Measurements from ENCODE around the gene TWIST2. TPM values are rescaled to one million over a fixed set of nuclear protein-coding genes. Genes with fewer than 3 reads are reported as not detected.

The TWIST2 gene
- total RNA-seq, 1 donor from 2014 or later: 8.4 TPM

DNA sequence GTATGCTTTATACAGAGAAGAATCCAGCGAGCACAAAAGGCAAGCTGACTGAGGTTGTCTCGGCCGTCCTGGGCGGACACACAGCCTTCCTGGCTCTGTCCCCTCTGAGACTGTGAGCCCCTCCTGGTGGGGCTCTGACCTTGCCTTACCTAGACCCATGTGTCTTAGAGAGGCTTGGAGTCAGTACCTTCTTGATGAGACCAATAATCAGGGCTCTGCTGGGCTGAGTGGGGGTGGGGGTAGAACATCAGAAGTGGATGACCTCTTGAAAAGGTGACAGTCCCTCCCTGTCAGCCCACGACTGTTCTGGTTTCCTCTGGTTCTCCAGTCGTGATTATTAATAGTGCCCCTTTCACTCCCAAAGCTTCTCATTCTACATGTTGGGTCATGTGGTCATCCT, 31.2 kb downstream of the TWIST2 start:
- Histone ChIP-seq H3K27ac (no peak overlapping the region), H3K4me3 (no peak overlapping the region), H3K36me3 (no peaks in the 10 kb centered on the region), H3K27me3 (ENCODE audit: low read depth) (no peaks in the 10 kb centered on the region), H3K9me3 (no peaks in the 10 kb centered on the region), H3K4me1 (no peaks in the 10 kb centered on the region)
- DNase-seq (no peak), ATAC-seq (no peak)
- intact Hi-C loops (cut with DNase I): no loop called here
- TF ChIP-seq, protein P1, sequence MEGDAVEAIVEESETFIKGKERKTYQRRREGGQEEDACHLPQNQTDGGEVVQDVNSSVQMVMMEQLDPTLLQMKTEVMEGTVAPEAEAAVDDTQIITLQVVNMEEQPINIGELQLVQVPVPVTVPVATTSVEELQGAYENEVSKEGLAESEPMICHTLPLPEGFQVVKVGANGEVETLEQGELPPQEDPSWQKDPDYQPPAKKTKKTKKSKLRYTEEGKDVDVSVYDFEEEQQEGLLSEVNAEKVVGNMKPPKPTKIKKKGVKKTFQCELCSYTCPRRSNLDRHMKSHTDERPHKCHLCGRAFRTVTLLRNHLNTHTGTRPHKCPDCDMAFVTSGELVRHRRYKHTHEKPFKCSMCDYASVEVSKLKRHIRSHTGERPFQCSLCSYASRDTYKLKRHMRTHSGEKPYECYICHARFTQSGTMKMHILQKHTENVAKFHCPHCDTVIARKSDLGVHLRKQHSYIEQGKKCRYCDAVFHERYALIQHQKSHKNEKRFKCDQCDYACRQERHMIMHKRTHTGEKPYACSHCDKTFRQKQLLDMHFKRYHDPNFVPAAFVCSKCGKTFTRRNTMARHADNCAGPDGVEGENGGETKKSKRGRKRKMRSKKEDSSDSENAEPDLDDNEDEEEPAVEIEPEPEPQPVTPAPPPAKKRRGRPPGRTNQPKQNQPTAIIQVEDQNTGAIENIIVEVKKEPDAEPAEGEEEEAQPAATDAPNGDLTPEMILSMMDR (IDR thresholded peaks at IDR 0.05): no peak

DNA sequence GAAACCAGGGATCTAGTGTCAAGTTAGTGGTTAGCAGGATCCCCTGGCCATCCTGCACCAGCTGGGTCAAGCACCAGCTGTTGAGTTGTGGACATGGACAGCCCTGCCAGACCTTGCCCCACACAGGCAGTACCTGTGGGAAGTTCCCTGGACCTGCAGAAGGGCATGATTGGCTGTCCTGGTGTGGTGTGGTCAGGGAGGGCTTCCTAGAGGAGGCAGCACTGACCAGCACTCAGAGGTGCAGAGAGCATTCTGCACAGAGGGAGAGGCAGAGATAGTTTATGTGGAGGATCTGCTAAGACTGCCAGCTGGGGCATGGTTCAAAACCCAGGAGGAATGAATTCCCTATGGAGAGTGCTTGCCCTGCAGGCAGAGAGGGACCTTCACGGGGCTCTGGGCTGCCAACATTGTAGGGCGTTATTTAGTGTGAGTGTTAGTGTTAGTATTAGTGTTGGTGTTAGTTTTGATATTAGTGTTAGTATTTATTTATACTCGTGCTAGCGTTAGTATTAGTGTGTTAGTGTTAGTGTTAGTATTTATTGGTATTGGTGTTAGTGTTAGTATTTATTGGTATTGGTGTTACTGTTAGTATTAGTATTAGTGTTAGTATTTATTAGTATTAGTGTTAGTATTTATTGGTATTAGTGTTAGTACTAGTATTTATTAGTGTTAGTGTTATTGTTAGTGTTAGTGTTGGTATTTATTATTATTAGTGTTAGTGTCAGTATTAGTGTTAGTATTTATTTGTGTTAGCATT, 31.9 kb downstream of the TWIST2 start:
- intact Hi-C loops (cut with DNase I): no loop called here
- ATAC-seq (no peak), DNase-seq (no peak)
- Histone ChIP-seq H3K9me3 (no peaks in the 10 kb centered on the region), H3K27me3 (ENCODE audit: low read depth) (no peaks in the 10 kb centered on the region), H3K27ac (no peak overlapping the region), H3K4me1 (no peaks in the 10 kb centered on the region), H3K36me3 (no peaks in the 10 kb centered on the region), H3K4me3 (no peak overlapping the region)
- TF ChIP-seq, protein P1 (IDR thresholded peaks at IDR 0.05): no peak

DNA sequence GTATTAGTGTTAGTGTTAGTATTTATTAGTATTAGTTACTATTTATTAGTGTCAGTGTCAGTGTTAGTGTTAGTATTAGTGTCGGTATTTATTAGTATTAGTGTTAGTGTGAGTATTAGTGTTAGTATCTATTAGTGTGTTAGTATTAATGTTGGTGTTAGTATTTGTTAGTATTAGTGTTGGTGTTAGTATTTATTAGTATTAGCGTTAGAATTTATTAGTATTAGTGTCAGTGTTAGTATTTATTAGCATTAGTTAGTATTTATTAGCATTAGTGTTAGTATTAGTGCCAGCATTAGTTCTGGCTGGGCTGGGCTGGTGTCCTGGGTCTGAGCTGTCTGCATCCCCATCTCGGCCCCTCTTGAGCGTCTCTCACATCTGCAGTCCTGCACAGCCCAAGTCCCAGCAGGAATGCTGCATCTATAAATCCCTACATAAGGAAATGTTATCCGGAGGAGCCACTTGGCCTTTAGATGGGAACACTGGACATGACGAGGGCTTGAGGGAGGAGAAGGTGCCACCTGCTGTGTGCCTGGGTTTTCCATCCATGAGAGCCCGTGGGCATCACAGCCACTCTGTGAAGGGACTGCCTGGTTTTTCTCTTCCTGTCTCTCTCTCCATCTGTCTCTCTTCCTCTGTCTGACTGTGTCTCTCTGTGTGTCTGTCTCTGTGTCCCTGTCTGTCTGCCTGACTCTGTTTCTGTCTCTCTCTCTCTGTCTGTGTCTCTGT, 33.6 kb downstream of the TWIST2 start:
- H3K27ac ChIP-seq: no peak overlapping the region
- TF ChIP-seq, protein P1 (IDR thresholded peaks at IDR 0.05): no peak
- intact Hi-C loops (cut with DNase I): no loop called here
- no peaks in the 10 kb centered on the region for H3K36me3 ChIP-seq
- H3K4me3 ChIP-seq: no peak overlapping the region
- H3K27me3 ChIP-seq (ENCODE audit: low read depth): peaks cover 5% of the 10 kb centered on the region
- H3K9me3 ChIP-seq: no peaks in the 10 kb centered on the region
- no peaks in the 10 kb centered on the region for H3K4me1 ChIP-seq
- ATAC-seq (no peak), DNase-seq (no peak)

DNA sequence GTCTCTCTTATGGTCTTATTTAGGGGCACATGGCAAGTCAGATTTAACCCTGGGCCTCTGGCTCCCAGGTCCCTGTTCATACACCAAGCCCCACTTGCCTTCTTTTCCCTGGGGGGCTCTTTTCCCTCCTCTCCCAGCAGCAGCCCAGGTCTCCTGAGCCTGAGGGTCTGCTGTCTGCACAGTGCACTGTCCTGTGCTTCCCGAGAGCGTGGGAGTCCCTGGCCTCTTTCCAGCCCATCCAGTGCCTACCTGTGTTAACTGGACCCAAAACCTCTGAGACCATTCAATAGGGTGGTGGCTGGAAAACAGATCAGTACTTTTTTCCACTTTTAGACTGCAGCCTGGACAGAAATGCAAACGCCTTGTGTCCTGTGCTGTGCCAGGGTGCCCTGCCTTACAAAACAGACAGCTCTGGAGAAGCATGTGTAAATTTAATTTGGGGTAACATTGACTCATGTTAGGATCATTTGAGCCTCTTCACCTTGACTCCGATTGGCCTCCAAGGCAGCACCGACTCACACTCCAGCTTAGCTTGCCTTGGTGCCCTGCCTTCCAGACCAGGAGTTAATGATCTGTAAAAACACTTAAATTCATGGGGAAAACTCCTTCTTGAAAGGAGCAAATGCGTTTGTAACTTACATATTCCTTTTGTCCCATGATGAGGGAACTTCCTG, 34.3 kb downstream of the TWIST2 start:
- no peaks in the 10 kb centered on the region for H3K4me1 ChIP-seq
- H3K27ac ChIP-seq: no peak overlapping the region
- intact Hi-C loops (cut with DNase I): no loop called here
- no peak overlapping the region for H3K4me3 ChIP-seq
- H3K27me3 ChIP-seq (ENCODE audit: low read depth): peaks cover 5% of the 10 kb centered on the region
- no peak for DNase-seq
- TF ChIP-seq, protein P1 (IDR thresholded peaks at IDR 0.05): no peak
- no peaks in the 10 kb centered on the region for H3K9me3 ChIP-seq
- H3K36me3 ChIP-seq: no peaks in the 10 kb centered on the region
- no peak for ATAC-seq

DNA sequence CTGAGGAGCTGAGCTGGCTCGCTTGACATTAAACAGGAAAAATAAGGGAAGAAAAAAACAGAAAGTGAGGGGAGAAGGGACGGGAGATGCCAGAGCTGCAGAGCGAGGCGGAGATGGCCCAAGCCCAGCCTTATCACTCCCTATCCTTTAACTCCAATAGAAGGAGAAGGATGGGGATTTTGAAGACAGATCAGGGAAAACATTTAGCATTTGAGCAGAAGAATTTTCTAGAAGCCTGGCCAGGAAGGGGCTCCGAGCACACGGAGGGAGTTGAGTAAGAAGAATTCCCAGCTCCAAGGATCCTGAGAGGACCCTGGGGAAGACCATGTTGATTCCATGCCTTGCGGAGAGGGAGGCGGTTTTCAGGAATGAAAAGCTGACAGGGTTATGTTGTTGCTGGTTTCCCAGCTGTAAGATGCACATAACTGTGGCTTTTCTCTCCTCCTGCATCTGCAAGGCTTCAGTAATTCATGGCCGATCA, 35.6 kb downstream of the TWIST2 start:
- TF ChIP-seq, protein P1 (IDR thresholded peaks at IDR 0.05): no peak
- Histone ChIP-seq H3K9me3 (no peaks in the 10 kb centered on the region), H3K4me1 (no peaks in the 10 kb centered on the region), H3K27ac (no peak overlapping the region), H3K36me3 (no peaks in the 10 kb centered on the region), H3K4me3 (no peak overlapping the region), H3K27me3 (ENCODE audit: low read depth) (peaks cover 5% of the 10 kb centered on the region)
- no peak for ATAC-seq
- DNase-seq: no peak
- intact Hi-C loops (cut with DNase I): no loop called here
